ENCODE results near the gene MINDY1.

Gene MINDY1

DNA sequence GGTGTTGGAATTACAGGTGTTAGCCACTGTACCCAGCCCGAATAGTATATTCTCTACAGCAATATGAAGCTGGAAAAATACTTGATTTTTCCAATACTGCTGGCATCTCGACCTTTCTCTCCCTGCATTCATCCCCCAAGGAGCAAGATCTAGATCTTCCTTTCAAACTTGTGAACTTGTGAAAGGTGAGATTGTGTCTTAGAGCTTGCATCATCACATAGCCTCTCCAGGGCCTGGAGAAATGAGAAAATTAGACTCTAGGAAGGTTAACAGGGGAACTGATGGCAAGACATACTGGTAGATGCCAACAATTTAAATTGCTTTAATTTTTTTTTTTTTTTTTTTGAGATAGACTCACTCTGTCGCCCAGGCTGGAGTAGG lies 3.6 kb upstream of the MINDY1 start:
- FAIRE-seq: no peak

DNA sequence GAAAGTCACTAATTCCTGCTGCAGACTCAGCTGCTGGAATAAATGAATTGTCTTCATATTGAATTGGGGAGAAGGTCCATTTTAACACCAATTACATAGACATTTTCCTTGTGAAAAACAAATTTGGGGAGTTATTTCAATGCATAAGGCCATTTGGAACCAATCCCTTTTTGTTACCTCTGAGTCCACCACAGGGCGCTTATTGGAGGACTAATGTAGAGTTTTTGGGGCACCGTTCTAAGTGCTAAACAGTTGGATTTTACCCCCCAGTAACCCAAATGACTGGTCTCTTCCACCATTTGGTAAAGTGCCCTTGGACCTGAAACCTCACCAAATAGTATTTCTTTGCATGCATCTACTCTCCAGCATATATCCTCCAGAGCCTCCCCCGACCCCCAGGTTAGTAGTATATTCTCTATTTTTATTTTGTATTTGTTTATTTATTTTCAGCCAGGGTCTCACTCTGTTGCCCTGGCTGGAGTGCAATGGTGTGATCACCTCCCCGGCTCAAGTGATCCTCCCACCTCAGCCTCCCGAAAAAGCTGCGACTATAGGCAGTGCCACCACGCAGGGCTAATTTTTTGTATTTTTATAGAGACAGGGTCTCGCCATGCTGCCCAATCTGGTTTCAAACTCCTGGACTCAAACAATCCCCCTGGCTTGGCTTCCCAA lies 3.1 kb upstream of the MINDY1 start:
- no peak for FAIRE-seq

DNA sequence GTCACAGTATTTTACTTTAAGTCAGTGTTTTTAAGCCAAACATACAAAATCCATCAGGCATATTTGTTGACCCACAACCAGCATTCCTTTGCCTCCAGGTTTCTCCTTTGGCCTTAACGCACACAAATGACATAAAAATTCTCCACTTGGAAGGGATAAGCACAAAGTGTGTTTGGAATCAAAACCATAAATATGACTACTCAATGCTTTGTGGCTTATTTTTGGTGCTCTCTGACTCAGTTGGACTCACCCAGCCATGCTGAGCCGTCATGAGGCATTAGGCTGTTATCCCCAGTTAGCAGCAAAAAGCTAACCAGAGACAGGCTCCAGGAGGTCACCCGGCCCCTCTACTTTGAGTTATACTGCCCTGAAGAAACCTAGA lies 2.5 kb upstream of the MINDY1 start:
- no peak for FAIRE-seq

GRCh38 chr1:151008244-151009205 lies 1.8 kb upstream of the MINDY1 start, which contains the start of gene PRUNE1:
TSS of gene PRUNE1 (plus strand) at chr1:151008449. CDS start at chr1:151008633, 184 bp downstream.
- peak; percentile 94 for FAIRE-seq

DNA sequence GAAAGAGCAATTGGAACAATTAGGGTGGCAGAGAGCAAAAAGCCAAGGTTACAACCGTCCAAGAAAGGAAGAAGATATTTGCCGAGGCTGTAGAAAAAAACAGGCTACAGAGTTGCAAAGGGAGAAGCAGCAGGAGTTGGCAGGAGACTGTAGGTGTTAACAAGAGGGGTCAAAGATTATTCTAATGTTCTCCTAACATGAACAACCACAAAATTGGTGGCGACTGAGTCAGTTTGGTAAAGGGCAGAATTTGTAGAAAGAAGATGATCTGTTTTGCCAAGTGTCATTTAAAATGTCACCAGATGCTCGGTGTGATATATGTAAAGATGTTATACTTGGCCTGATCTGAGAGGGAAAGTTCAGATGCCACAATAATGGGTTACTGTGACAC lies 1.1 kb upstream of the MINDY1 start:
- FAIRE-seq: no peak

GRCh38 chr1:151005729-151006319 lies 878 bp downstream of the MINDY1 start:
- no peak for FAIRE-seq

DNA sequence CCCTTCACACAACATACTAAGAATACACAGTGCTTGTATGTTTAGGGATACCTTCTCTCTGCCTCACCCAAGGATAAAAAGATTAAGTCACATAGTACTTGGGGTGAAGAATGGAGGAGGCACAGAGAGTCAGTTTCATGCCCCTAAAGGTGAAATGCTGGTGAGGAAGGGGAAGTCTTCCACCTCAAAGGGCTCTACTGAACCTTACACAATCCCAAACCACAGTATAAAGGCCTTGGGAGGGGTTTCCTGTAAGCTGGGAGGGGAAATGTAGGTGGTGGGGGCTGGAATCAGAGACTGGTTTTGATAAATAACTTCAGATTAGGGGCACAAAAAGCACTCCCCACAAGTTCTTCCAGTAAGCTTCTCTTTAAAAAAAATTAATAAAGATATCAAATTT lies 3.5 kb downstream of the MINDY1 start:
- FAIRE-seq: no peak

GRCh38 chr1:151002611-151003010 lies 4.1 kb downstream of the MINDY1 start:
- FAIRE-seq: no peak

GRCh38 chr1:151002051-151002450 lies 4.7 kb downstream of the MINDY1 start:
- no peak for FAIRE-seq

GRCh38 chr1:151001602-151002001 lies 5.1 kb downstream of the MINDY1 start:
- no peak for FAIRE-seq

- FAIRE-seq: no peak
Measured at GRCh38 chr1:151000408-151000807, 6.3 kb downstream of the MINDY1 start.

DNA sequence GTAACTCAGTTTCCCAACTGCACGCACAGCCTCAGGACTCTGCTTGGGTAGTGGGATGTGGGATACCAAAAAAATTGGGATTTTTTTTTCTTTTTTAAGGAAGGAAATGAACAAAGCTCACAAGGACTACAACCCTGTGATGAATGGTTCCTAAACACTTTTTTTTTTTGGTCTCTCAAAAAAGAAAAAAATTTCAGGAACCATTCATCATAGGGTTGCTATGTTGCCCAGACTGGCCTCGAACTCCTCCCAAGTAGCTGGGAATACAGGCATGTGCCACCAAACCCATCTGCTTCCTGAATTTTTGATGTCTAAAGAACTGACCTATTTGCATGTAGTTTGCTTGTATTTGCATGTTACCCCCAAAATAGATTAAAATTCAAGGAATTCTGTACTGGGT lies 6.8 kb downstream of the MINDY1 start:
- FAIRE-seq: no peak

GRCh38 chr1:150999051-150999674 lies 7.5 kb downstream of the MINDY1 start:
- FAIRE-seq: no peak

- FAIRE-seq: no peak
Measured at GRCh38 chr1:150997949-150998348, 8.8 kb downstream of the MINDY1 start.

- no peak for FAIRE-seq
Measured at GRCh38 chr1:150997126-150997872, 9.4 kb downstream of the MINDY1 start.

- FAIRE-seq: peak; percentile 80
Measured at GRCh38 chr1:150995896-150996295, 10.8 kb downstream of the MINDY1 start.

GRCh38 chr1:150995460-150995859 lies 11.2 kb downstream of the MINDY1 start:
- FAIRE-seq: no peak

DNA sequence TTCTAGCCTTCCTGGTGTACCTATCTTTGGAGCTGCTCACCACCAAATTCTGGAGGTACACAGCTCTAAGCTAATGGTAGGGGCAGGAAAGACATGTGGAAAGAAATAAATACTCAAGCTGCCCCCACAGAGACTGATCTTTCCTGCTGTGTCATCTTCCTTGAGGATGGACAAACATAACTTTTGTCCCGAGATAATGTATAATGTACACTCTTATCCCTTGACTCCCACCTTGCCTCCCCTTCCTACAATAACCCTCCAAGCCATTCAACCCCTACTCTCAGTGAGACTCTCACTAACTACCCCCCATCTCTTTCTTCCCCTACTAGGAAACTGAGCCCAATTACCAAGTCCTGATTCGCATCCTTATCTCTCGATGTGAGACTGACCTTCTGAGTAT lies 12.5 kb downstream of the MINDY1 start:
- no peak for FAIRE-seq

DNA sequence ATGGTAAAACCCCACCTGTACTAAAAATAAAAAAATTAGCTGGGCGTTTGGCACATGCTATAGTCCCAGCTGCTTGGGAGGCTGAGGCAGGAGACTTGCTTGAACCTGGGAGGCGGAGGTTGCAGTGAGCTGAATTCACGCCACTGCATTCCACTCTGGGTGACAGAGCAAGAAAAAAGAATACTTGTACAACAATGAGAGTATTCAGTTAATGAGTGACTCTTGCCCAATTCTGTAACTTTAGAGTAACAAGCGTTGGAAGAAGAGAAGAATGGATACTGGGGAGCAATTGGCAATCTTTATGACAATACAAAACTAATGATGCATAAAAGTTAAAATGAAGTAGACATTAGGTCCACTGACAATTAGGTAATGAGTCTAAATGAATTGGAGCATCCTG lies 14.1 kb downstream of the MINDY1 start:
- FAIRE-seq: no peak

- no peak for FAIRE-seq
Measured at GRCh38 chr1:150987924-150988323, 18.8 kb downstream of the MINDY1 start.

GRCh38 chr1:150985179-150985825 lies 21.4 kb downstream of the MINDY1 start:
- no peak for FAIRE-seq

Data from TTC549 (cell line).